Lung (tissue), 16 donors: Measurements from ENCODE around the gene PURB. TPM values are rescaled to one million over a fixed set of nuclear protein-coding genes. Genes with fewer than 3 reads are reported as not detected.
"Not testable (repeated sequence)": the region's sequence is repeated elsewhere in the genome, so short reads cannot be mapped to it uniquely, and the experiment has no call there.

Experiments used
- ATAC-seq: fragments of 200-7000 bp; cut with Tn5 transposase; one replicate; pipeline ENCODE4 v1.9.1; 2020; ENCODE audit warnings: moderate number of reproducible peaks; ENCODE audit not compliant: insufficient read depth, low FRiP score
- DNase-seq, 3 donors: peaks; one replicate each; pipeline ENCODE4 v3.0.0-alpha.2; 2013 to 2017
- H3K27ac ChIP-seq, 2 donors: one replicate each; pipeline ENCODE4 v1.5.1; 2013; ENCODE audit warnings: mild to moderate bottlenecking in 2 of 2, moderate library complexity in 2 of 2, control low read depth in 1 of 2, inconsistent platforms in 1 of 2, low read depth in 1 of 2, low read length in 1 of 2
- H3K27me3 ChIP-seq, 3 donors: one replicate each; pipeline ENCODE4 v1.5.1; 2013; ENCODE audit warnings: low read length in 2 of 3; ENCODE audit not compliant: control insufficient read depth in 3 of 3, insufficient read depth in 3 of 3
- H3K36me3 ChIP-seq, 4 donors: one replicate each; pipeline ENCODE4 v1.5.1; 2013; ENCODE audit warnings: low read length in 4 of 4, mild to moderate bottlenecking in 1 of 4, moderate library complexity in 1 of 4; ENCODE audit not compliant: control insufficient read depth in 4 of 4, insufficient read depth in 4 of 4
- H3K4me1 ChIP-seq, 5 donors: one replicate each; pipeline ENCODE4 v1.5.1; 2013; ENCODE audit warnings: low read length in 5 of 5, mild to moderate bottlenecking in 2 of 5, moderate library complexity in 1 of 5; ENCODE audit not compliant: control insufficient read depth in 5 of 5, insufficient read depth in 5 of 5
- H3K4me3 ChIP-seq: one replicate; pipeline ENCODE4 v1.5.1; 2013; ENCODE audit warnings: mild to moderate bottlenecking, control low read depth, moderate library complexity
- H3K9ac ChIP-seq, 2 donors: one replicate each; pipeline ENCODE4 v1.5.1; 2013; ENCODE audit warnings: low read length in 2 of 2, control low read depth in 1 of 2; ENCODE audit not compliant: insufficient read depth in 1 of 2
- H3K9me3 ChIP-seq, 4 donors: one replicate each; pipeline ENCODE4 v1.5.1; 2013; ENCODE audit warnings: low read length in 3 of 4, mild to moderate bottlenecking in 1 of 4, moderate library complexity in 1 of 4; ENCODE audit not compliant: control insufficient read depth in 4 of 4, insufficient read depth in 3 of 4
- WGBS, 2 donors: extraction: QIAGEN DNeasy Blood & Tissue Kit; methylation state at CpG; one replicate each; pipeline ENCODE4 v1.1.7; 2013; 5-methylcytosine and 5-hydroxymethylcytosine counted together
- long read RNA-seq, 5 donors: transcript quantifications; one replicate each; lab custom pipeline, GENCODE V29; 2026
- polyA plus RNA-seq, 2 donors: library from polyadenylated mRNA; stranded (reverse); fragments of 200-250 nt; gene quantifications; one replicate each; pipeline ENCODE4 v1.2.1, GENCODE V29; 2013
- total RNA-seq, 2 donors: library from RNA; depleted of rRNA in 1 of 2; stranded (reverse); fragments of >200 nt in 1 of 2; gene quantifications; one replicate each; pipeline ENCODE4 v1.2.1, GENCODE V29; 2014 to 2021
- TF ChIP-seq, protein P1 (sequence below): IDR thresholded peaks from 2 replicates; pipeline ENCODE4 v1.5.1; 2012; ENCODE audit warnings: mild to moderate bottlenecking; ENCODE audit errors: control extremely low read depth, extremely low read depth
- donor health status: control.
- donor health status: control.
- donor health status: Bipolar disorder and iron deficiency.
- donor health status: healthy.
- donor health status: DM: yes; HTN: yes; CAD: no.

Gene PURB
- total RNA-seq (10 to 100 TPM; 22.5 to 48.9 TPM), polyA plus RNA-seq (1 to 10 TPM; 7.9 to 8.8 TPM)
- long read RNA-seq, donor 1, full-length matches to known transcripts = 80 of 80 reads
- long read RNA-seq, donor 1, partial matches to known transcripts = 0 of 80 reads
- long read RNA-seq, donor 1, other reads (novel, unspliced or antisense) = 0 of 80 reads
- long read RNA-seq, donor 2, full-length matches to known transcripts = 43 of 43 reads
- long read RNA-seq, donor 2, partial matches to known transcripts = 0 of 43 reads
- long read RNA-seq, donor 2, other reads (novel, unspliced or antisense) = 0 of 43 reads
- long read RNA-seq, donor 3, full-length matches to known transcripts = 35 of 35 reads
- long read RNA-seq, donor 3, partial matches to known transcripts = 0 of 35 reads
- long read RNA-seq, donor 3, other reads (novel, unspliced or antisense) = 0 of 35 reads
- long read RNA-seq, donor 4, full-length matches to known transcripts = 46 of 46 reads
- long read RNA-seq, donor 4, partial matches to known transcripts = 0 of 46 reads
- long read RNA-seq, donor 4, other reads (novel, unspliced or antisense) = 0 of 46 reads
- long read RNA-seq, donor 5, full-length matches to known transcripts = 66 of 66 reads
- long read RNA-seq, donor 5, partial matches to known transcripts = 0 of 66 reads
- long read RNA-seq, donor 5, other reads (novel, unspliced or antisense) = 0 of 66 reads

DNA sequence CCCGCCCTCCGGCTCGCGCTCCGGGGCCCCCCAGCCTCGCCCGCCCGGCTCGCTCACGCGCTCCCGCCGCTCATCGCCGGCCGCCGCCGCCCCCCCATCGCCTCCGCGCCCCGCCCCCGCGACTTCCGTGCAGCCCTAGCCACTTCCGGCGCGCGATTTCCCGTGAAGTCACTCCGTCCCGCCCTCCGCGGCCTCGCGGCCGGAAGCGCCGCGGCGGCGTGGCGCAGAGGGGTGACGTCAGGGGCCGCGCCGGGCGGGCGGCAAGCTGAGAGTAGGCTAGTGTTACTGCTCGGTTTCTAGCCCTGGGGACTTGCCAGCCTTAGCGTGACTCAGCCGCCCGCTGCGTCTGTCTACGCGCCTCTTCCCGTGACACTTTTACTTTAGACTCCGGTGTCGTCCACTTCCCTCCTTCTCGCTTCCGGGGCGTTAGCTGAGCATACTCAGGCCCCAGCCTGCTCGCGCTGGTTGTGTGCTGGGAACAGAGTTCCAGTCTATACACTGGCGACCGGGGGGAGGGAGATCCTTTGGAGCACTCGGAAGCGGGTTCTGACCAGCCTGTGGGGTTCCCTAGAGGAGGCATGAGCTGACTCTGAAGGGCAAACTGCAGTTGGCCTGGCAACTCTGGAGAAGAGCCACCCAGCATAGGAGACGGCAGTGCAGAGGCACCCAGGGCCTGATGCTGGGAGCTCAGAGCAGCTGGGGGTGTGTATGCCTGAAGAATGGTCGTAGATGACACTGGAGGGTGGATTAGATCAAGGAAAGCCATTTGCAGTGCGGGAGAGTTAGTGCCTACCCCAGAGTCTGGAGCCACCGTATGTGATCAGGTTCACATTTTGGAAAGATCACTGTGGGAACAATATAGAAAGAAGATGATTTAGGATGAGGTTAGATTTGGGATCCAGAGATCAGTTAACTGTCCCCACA lies at the start of gene PURB:
Gene PURB (minus strand): TSS at position 137 of the 924 bp plus-strand sequence. CDS start 182 bp downstream, outside the sequence.
- Histone ChIP-seq H3K9ac (peak within 1 kb of the TSS; percentile 99 to 100), H3K27ac (peak within 1 kb of the TSS; percentile 99 to 100), H3K27me3 (no peaks in the 10 kb centered on the region), H3K9me3 (no peaks in the 10 kb centered on the region), H3K4me1 (peaks cover 0 to 43% (median 21%) of the 10 kb centered on the region in 5 donors), H3K36me3 (peaks cover 0 to 15% (median 3%) of the 10 kb centered on the region in 4 donors), H3K4me3 (peak within 1 kb of the TSS; percentile 77)
- WGBS, 2 donors = 1 to 2% methylated on average over 54 to 72 of the region's 72 CpGs
- TF ChIP-seq, protein P1, sequence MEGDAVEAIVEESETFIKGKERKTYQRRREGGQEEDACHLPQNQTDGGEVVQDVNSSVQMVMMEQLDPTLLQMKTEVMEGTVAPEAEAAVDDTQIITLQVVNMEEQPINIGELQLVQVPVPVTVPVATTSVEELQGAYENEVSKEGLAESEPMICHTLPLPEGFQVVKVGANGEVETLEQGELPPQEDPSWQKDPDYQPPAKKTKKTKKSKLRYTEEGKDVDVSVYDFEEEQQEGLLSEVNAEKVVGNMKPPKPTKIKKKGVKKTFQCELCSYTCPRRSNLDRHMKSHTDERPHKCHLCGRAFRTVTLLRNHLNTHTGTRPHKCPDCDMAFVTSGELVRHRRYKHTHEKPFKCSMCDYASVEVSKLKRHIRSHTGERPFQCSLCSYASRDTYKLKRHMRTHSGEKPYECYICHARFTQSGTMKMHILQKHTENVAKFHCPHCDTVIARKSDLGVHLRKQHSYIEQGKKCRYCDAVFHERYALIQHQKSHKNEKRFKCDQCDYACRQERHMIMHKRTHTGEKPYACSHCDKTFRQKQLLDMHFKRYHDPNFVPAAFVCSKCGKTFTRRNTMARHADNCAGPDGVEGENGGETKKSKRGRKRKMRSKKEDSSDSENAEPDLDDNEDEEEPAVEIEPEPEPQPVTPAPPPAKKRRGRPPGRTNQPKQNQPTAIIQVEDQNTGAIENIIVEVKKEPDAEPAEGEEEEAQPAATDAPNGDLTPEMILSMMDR = no peak
- ATAC-seq = peak; percentile 94
- peak; percentile 94 to 97 (median 95) for DNase-seq

DNA sequence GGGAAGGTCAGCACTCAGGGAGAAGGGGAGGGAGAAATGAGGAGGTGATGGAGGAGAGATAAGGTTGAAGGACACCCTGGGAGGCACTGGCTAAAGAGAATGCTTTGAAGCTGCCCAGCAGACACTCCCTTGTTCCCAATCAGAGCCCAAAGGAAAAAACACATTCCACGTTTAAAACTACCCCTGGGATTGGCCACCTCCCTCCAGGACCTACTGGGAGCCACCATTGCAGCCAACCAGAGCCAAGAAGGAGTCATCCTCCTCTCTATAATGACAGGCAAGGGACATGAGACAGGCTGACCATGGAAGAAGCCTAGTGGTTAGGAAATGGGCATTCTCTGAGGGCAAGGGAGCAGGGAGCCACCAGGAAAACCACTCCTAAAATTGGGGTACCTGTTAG lies 49.7 kb upstream of the PURB start:
- no peak overlapping the region for H3K4me3 ChIP-seq
- no peak overlapping the region for H3K27ac ChIP-seq
- H3K4me1 ChIP-seq = no peaks in the 10 kb centered on the region
- WGBS, 2 donors = 22 to 57% methylated on average over 1 of the region's 1 CpG
- no peaks in the 10 kb centered on the region for H3K36me3 ChIP-seq
- peaks cover 0 to 4% (median 0%) of the 10 kb centered on the region in 3 donors for H3K27me3 ChIP-seq
- TF ChIP-seq, protein P1 = no peak
- DNase-seq (no peak), ATAC-seq (no peak)
- H3K9ac ChIP-seq = no peak overlapping the region
- H3K9me3 ChIP-seq = no peaks in the 10 kb centered on the region

DNA sequence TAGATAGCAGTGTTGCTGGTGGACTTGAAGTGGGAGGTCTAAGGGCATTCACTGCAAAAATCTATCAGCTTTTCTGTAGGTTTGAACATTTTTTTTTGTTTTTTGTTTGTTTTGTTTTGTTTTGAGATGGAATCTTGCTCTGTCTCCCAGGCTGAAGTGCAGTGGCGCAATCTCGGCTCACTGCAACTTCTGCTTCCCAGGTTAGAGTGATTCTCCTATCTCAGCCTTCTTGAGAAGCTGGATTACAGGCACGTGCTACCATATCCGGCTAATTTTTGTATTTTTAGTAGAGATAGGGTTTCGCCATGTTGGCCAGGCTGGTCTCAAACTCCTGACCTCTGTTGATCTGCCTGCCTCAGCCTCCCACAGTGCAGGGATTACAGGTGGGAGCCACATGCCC lies 49.2 kb upstream of the PURB start:
- not testable (repeated sequence) for DNase-seq, H3K4me1 ChIP-seq, H3K9ac ChIP-seq, H3K27ac ChIP-seq, H3K4me3 ChIP-seq, H3K9me3 ChIP-seq, H3K27me3 ChIP-seq, ATAC-seq, H3K36me3 ChIP-seq
- WGBS, 2 donors = 82 to 91% methylated on average over 5 of the region's 5 CpGs
